Ectodermal cell (in vitro differentiated cells): Measurements from ENCODE around the gene PRSS21.

Experiments
- H3K27ac ChIP-seq: 2 replicates; pipeline ENCODE4 v1.7.0; 2013; ENCODE audit warnings: mild to moderate bottlenecking, low read depth, low read length; ENCODE audit not compliant: insufficient read depth, poor library complexity, severe bottlenecking
- H3K27me3 ChIP-seq: 2 replicates; pipeline ENCODE4 v1.7.0; 2013; ENCODE audit warnings: mild to moderate bottlenecking, low read length; ENCODE audit not compliant: insufficient read depth, control insufficient read depth, poor library complexity, severe bottlenecking
- H3K36me3 ChIP-seq: one replicate; pipeline ENCODE4 v1.7.0; 2013; ENCODE audit warnings: low read length; ENCODE audit not compliant: control insufficient read depth, insufficient read depth
- H3K4me1 ChIP-seq: one replicate; pipeline ENCODE4 v1.7.0; 2013; ENCODE audit warnings: low read length; ENCODE audit not compliant: control insufficient read depth, insufficient read depth
- H3K4me3 ChIP-seq: 2 replicates; pipeline ENCODE4 v1.7.0; 2013; ENCODE audit warnings: low read depth, low read length, control low read depth; ENCODE audit not compliant: insufficient read depth
- H3K9me3 ChIP-seq: 2 replicates; pipeline ENCODE4 v1.7.0; 2013; ENCODE audit warnings: mild to moderate bottlenecking, low read length, moderate library complexity; ENCODE audit not compliant: control insufficient read depth
- WGBS, 2 experiments: methylation state at CpG; one replicate each; pipeline ENCODE4 v1.1.7; 2013; ENCODE audit warnings: missing lambda C conversion rate in 2 of 2; 5-methylcytosine and 5-hydroxymethylcytosine counted together

The PRSS21 gene

DNA sequence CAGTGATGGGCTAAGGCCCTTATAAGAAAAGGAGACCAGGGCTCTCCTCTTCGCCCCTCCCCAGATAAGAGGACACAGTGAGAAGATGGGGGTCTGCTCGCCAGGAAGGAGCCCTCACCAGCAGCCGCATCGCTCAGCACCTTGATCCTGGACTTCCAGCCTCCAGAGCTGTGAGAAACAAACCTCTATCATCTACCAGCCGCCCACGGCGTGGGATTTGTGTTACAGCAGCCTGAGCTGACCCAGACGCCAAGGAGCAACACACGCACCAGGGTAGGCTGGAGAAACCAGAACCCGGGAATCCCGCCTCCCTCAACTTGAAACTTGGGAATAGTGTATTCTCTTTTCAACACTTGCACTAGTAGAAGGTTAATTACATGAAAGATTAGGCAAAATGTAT, 8.9 kb downstream of the PRSS21 start:
- Histone ChIP-seq H3K36me3 (no peaks in the 10 kb centered on the region), H3K4me1 (no peaks in the 10 kb centered on the region), H3K4me3 (no peak overlapping the region), H3K27ac (no peak overlapping the region), H3K27me3 (no peaks in the 10 kb centered on the region), H3K9me3 (no peaks in the 10 kb centered on the region)
- 82 to 91% methylated on average over 10 to 11 of the region's 11 CpGs for WGBS, 2 experiments

DNA sequence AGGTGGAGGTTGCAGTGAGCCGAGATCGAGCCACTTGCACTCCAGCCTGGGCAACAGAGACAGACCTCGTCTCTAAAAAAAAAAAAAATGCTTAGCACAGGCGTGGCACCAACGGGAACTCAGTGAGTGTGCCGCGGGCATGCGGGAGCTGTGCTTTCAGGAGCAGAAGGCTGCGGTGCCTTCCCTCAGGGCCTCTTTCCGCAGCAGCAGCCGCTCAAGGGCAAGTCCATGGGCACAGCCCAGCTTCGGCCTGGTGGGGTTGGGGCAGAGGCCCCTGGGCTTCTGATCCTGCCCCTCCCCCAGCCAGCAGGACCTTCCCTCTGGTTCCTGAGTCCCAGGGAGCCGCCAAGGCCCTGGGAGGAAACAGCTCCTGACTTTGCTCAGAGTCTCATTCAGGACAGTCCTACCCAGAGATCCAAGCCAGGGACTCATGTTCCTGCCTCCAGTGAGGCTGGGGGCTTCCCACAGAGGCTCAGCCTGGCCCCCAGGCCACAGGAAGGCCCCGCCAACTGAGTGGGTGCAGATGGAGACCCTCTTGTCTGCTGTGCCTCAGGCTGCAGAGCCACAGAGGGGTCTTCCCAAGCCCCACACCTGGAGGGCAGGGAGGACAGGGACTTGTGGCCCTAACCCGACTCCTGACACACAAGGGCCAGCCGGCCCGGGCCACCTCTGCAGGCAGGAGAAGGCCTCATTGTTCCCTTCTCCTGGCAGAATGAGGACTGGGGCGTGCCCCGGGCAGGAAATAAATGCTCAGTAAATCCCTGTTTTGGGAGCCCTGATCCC, 9.7 kb downstream of the PRSS21 start:
- 85 to 86% methylated on average over 19 of the region's 19 CpGs for WGBS, 2 experiments
- H3K27ac ChIP-seq: no peak overlapping the region
- H3K4me1 ChIP-seq: no peaks in the 10 kb centered on the region
- H3K27me3 ChIP-seq: no peaks in the 10 kb centered on the region
- no peaks in the 10 kb centered on the region for H3K9me3 ChIP-seq
- H3K36me3 ChIP-seq: no peaks in the 10 kb centered on the region
- no peak overlapping the region for H3K4me3 ChIP-seq

DNA sequence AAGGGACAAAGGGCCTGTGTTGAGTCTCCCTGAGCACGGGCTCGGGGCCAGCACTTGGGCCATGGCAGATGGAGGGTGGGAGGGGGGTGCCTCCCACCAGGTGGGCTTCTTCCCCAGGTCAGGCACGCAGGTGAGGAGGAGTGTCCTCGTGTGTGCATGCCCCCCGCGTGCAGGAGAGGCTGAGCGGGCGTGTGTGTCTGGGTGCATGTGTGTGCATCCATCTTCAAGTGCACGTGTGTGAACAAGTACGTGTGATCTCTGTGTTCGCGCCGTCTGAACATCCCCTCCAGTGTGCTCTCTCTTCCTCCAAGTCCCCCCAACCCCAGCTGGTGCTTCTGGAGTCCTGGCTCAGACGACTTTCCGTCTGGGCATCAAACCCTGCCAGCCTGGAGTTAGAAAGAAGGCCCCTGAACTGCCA, 10.3 kb downstream of the PRSS21 start:
- Histone ChIP-seq H3K4me1 (no peaks in the 10 kb centered on the region), H3K27me3 (no peaks in the 10 kb centered on the region), H3K9me3 (no peaks in the 10 kb centered on the region), H3K27ac (no peak overlapping the region), H3K36me3 (no peaks in the 10 kb centered on the region), H3K4me3 (no peak overlapping the region)
- 90% methylated on average over 15 of the region's 15 CpGs for WGBS, 2 experiments

DNA sequence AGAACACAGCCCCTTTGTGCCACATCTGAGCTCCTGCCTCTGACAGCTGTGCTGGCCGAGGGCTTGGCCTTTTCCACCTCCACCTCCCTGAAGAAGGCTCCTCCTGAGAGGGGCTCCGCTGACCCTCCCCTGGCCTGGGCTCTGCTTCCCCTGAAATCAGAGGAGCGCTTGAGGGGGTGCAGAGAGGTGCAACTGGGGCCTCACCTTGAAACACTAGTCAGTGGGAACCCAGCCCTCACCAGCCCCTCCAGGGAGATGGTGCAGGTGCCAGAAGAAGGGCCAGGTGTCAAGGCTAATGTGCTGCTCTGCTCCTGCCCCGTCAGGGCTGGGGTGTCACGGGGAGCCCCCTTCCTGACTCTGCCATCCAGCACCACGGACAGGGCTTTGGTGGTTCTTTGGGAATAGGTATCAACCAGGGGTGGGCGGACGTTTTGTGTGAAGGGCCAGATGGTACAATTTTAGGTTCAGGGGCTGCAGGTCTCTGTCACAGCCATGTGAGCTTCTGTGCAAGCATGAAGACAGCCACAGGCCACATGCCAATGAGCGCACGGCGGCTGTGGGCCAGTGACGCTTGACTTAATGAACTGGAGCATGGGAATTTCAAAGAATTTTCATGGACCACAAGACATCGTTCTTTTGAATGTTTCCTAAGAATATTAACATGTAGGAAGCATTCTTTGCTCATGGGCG, 10.9 kb downstream of the PRSS21 start:
- H3K9me3 ChIP-seq: no peaks in the 10 kb centered on the region
- H3K4me1 ChIP-seq: no peaks in the 10 kb centered on the region
- H3K27me3 ChIP-seq: no peaks in the 10 kb centered on the region
- WGBS, 2 experiments: 82 to 88% methylated on average over 14 of the region's 14 CpGs
- H3K27ac ChIP-seq: no peak overlapping the region
- H3K36me3 ChIP-seq: no peaks in the 10 kb centered on the region
- H3K4me3 ChIP-seq: no peak overlapping the region

DNA sequence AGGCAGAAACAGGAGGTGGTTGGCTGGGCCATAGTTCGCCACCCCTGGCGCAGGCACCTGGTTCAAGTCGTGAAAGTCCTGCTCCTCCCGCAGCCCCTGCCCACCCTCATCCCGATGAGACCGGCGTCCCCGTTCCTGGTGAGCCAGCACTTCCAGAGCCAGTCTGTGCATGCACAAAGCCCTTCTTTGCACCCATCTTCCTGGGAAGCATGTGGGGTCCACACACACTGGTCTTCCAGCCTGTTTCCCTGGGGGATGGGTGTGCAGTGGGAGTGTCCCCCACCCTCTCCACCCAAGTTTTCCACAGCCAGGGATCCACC, 11.4 kb downstream of the PRSS21 start:
- H3K4me3 ChIP-seq: no peak overlapping the region

DNA sequence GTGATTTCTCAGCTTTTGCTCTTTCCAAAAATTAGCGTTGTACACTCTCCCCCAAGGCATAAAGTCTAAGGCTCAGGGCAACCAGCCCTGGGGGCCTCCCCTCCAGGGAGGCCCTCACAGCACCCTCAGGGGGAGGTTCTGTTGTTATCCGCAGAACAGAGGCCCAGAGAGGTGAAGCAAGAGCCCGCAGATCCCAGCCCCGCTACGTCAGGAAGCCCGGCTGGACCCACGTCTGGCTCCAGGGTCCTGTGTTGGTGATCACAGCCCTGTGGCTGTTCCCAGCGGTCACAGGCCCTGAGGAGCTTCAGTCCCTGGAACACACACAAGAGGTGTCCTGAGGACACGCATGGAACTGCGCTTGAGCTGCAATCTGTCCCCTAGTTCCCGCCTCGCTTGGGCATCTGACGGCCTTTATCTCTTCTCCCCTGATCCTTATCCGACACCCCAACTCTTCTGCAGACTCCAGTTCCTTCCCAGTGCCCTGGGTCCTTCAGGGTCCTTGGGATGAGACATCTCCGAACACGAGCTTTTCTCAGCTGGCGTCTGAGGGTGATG, 11.9 kb downstream of the PRSS21 start:
- Histone ChIP-seq H3K36me3 (no peaks in the 10 kb centered on the region), H3K27ac (no peak overlapping the region), H3K4me1 (no peaks in the 10 kb centered on the region), H3K27me3 (no peaks in the 10 kb centered on the region), H3K9me3 (no peaks in the 10 kb centered on the region), H3K4me3 (no peak overlapping the region)
- 94 to 95% methylated on average over 17 of the region's 17 CpGs for WGBS, 2 experiments

More for the DNA sequence above, 11.4 kb downstream of the PRSS21 start:
- H3K9me3 ChIP-seq: no peaks in the 10 kb centered on the region
- no peaks in the 10 kb centered on the region for H3K4me1 ChIP-seq
- no peaks in the 10 kb centered on the region for H3K27me3 ChIP-seq
- 93 to 94% methylated on average over 8 of the region's 8 CpGs for WGBS, 2 experiments
- no peaks in the 10 kb centered on the region for H3K36me3 ChIP-seq
- H3K27ac ChIP-seq: no peak overlapping the region

DNA sequence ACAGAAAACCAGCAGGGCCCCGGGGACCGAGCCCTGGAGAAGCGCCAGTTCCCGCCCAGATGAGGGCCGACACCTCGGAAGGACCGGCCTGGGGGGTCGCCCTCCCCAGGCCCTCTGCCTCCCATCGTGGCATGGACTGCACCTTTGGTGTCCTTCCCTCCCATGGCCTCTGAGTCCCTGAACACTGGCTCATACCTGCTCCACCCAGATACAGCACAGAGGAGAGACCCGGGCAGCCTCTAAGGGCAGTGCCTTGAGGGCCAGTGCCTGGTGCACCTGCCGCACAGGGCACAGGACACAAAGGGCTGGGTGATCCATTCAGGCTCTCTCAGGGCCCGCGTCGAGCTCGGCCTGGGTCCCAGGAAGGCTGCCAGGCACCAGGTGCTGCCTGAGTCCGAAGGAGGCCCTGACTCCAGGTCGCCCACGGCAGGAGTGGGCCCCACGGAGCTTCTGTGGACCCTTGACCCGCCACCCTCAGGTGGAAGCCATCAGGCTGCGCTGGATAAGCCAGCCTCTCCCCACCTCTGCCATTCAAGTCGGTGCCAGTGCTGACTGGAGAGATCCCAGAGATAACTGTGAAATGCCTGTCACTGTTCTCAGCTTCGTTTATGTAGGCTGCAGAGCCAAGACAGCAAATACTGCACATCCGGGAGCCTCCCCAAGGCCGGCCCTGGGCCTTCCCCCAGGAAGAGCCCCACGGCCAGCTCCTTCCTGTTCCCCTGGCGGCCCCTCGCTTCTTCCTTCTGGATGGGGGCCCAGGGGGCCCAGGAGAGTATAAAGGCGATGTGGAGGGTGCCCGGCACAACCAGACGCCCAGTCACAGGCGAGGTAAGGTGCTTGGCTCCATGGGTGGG, 12.7 kb downstream of the PRSS21 start, which contains the start of gene ZG16B:
Gene ZG16B (plus strand): TSS at position 803 of the 854 bp plus-strand sequence. CDS start 139 bp downstream, outside the sequence.
- Histone ChIP-seq H3K4me3 (no peak within 1 kb of the TSS), H3K27me3 (no peaks in the 10 kb centered on the region), H3K36me3 (no peaks in the 10 kb centered on the region), H3K27ac (no peak within 1 kb of the TSS), H3K4me1 (no peaks in the 10 kb centered on the region), H3K9me3 (no peaks in the 10 kb centered on the region)
- WGBS, 2 experiments: 86 to 87% methylated on average over 32 of the region's 32 CpGs

DNA sequence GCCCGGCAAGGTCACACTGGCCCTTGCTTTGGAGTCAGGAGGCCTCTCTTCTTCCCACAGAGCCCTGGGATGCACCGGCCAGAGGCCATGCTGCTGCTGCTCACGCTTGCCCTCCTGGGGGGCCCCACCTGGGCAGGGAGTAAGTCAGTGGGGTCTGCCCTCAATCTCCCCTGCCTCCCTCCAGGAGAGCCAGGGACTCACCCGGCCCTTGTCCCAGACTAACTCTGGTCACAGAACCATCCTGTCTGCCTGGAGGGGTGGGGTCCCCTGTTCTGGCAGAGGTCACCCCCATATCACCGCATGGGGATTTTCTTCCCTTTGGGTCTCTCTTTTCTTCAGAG, 13.3 kb downstream of the PRSS21 start:
- Histone ChIP-seq H3K36me3 (no peaks in the 10 kb centered on the region), H3K27me3 (no peaks in the 10 kb centered on the region), H3K4me3 (no peak overlapping the region), H3K4me1 (no peaks in the 10 kb centered on the region), H3K27ac (no peak overlapping the region), H3K9me3 (no peaks in the 10 kb centered on the region)
- WGBS, 2 experiments: 86 to 89% methylated on average over 5 of the region's 5 CpGs

DNA sequence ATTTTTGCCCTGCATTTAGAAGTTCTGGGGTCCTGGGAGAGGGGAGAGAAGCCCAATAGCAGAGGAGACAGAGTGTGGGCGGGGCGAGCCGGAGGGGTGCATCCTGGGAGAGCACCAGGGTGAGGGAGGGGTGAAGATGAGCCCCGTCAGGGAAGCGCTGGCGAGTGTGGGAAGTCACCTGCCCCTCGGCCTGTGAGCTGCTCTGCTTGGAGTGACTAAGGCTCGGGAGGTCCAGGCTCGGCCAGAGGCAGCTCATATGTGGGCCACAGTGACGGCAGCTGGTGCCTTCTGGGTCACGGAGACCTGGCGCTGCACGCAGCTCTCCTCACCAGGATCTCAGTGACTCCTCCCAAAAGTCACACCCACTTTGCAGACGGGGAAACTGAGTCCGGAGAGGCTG, 14.2 kb downstream of the PRSS21 start:
- Histone ChIP-seq H3K4me3 (no peak overlapping the region), H3K4me1 (no peaks in the 10 kb centered on the region), H3K36me3 (no peaks in the 10 kb centered on the region), H3K27me3 (peaks cover 3% of the 10 kb centered on the region), H3K27ac (no peak overlapping the region), H3K9me3 (no peaks in the 10 kb centered on the region)
- WGBS, 2 experiments: 86 to 88% methylated on average over 15 of the region's 15 CpGs

DNA sequence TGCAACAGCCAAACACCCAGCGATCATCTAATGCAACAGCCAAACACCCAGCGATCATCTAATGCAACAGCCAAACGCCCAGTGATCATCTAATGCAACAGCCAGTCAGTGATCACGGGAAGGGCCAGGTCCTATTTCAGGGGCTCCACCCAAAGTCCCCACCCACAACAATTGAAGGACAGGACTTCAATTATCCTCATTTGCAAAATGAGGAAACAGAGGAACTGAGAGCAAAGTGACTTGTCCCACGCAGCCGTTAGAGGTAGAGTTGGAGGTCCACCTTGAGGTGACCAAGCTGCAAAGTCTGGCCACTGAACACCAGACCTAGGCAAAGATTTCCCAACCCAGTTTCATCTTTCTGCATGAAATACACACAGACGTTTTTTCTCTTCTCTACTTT, 16.7 kb downstream of the PRSS21 start:
- Histone ChIP-seq H3K4me1 (no peaks in the 10 kb centered on the region), H3K36me3 (no peaks in the 10 kb centered on the region), H3K27ac (no peak overlapping the region), H3K4me3 (no peak overlapping the region), H3K27me3 (peaks cover 5% of the 10 kb centered on the region), H3K9me3 (no peaks in the 10 kb centered on the region)
- 82 to 92% methylated on average over 6 to 7 of the region's 7 CpGs for WGBS, 2 experiments
